Stimulated activated CD4-positive, alpha-beta T cell treated with anti-CD3 and anti-CD28 coated beads, TNF-alpha, amount 100 ng/mL, for 48 hours (primary cell): ENCODE measurements around the gene GNAI2.
"Not testable (repeated sequence)": the region's sequence is repeated elsewhere in the genome, so short reads cannot be mapped to it uniquely, and the experiment has no call there.

Experiments used
- DNase-seq, 3 donors: peaks; one replicate each; pipeline ENCODE4 v3.0.0-alpha.2; 2020; ENCODE audit warnings: low read depth in 3 of 3

GNAI2 gene

GRCh38 chr3:50245251-50245745 lies 9.3 kb downstream of the GNAI2 start:
- DNase-seq: no peak

- DNase-seq: peak; percentile 84 to 96 (median 92)
Measured at GRCh38 chr3:50245831-50246516, 10.0 kb downstream of the GNAI2 start.

DNA sequence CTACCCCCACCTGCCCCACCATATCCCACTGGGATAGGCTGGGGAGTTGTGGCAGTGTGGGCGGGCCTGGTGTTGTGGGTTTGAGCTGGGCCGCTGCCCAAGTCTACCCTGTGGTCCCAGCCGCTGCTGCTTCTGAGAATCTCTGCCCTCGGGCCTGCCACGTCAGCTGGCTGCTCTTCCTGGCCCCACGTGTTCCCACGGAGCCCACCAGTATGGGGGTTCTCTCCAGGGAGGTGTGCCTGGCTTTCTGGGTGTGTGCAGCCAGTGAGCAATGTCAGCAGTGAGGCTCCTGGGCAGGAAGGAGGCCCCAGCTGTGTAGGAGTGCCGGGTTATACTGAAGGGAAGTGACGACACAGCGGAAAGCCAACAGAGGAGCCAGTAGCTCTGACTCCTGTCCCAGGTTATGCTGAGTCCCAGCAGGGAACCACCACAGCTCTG lies 10.5 kb downstream of the GNAI2 start:
- DNase-seq: peak; percentile 74 to 82 (median 82)

- DNase-seq: no peak
Measured at GRCh38 chr3:50248387-50248786, 12.4 kb downstream of the GNAI2 start.

DNA sequence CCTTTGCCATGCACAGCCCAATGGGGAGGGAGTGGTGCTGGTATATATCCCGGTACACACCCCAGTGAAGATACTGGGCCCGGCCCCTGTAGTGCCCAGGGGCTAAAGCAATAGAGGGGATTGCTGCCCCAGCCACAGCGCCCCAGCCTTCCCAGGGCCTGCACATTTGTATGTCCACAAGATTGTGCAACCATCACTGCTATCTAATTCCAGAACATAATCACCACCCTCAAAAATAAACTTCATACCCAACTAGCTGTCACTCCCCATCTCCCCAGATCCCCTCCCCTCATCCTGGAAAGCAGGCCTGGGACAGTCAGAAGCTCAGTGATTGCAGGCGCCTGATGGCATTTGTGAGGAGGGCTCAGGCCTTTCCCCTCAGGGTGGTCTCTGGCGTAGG lies 13.5 kb downstream of the GNAI2 start:
- no peak for DNase-seq

GRCh38 chr3:50250514-50250913 lies 14.5 kb downstream of the GNAI2 start:
- DNase-seq: no peak

DNA sequence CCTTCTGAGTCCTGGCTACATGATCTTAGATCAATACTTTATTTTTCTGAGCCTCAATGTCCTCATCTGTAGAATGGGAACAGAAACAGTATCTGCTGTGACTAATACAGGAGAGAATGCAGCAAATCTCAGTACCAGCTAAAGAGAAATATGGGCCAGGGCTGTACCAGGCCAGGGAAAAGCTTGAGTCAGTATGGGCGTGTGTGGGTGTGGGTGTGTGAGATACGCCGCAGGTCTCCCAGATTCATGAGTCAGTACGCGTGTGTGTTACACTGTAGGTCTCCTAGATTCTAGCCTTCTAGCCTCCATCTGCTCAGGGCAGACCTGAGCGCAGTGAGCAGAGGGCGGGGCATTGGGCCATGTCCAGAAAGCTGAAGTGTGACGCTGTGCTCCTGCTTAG lies 15.2 kb downstream of the GNAI2 start:
- peak; percentile 34 to 65 (median 56) for DNase-seq

GRCh38 chr3:50254577-50255250 lies 18.7 kb downstream of the GNAI2 start:
- no peak for DNase-seq

- no peak for DNase-seq
Measured at GRCh38 chr3:50255251-50255615, 19.2 kb downstream of the GNAI2 start.

GRCh38 chr3:50256978-50257890 lies 21.2 kb downstream of the GNAI2 start:
- no peak for DNase-seq

GRCh38 chr3:50258029-50258680 lies 22.2 kb downstream of the GNAI2 start:
- DNase-seq: no peak

GRCh38 chr3:50258979-50259378 lies 23.0 kb downstream of the GNAI2 start:
- DNase-seq: no peak

DNA sequence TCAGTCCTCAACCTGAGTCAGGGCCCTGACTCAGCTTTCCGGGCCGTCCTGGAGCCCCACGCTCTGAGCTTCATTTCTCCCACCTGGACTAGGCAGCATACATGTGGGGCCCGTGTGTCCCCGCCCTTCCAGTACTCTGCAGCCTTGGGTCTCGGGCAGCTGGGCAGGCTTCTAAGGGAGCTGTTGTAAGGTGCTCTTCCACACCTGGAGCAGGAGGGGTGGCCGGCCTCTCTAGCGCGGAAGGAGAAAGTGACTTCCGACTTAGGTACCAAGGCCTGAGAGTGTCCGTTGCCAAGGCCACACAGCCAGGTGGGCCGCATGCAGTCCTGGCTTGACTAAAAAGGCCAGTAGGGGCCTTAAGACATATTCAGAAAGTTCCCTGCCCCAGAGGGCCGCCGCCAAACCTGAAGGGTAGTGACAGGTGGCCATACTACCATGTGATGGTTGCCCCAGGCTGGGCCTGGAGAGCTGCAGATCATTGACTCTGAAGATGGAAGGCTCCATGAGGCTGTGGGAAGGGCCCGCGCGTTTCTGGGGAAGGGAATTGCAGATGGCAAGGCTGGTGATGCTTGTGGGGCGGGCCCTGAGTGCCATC lies 23.5 kb downstream of the GNAI2 start:
- no peak for DNase-seq

DNA sequence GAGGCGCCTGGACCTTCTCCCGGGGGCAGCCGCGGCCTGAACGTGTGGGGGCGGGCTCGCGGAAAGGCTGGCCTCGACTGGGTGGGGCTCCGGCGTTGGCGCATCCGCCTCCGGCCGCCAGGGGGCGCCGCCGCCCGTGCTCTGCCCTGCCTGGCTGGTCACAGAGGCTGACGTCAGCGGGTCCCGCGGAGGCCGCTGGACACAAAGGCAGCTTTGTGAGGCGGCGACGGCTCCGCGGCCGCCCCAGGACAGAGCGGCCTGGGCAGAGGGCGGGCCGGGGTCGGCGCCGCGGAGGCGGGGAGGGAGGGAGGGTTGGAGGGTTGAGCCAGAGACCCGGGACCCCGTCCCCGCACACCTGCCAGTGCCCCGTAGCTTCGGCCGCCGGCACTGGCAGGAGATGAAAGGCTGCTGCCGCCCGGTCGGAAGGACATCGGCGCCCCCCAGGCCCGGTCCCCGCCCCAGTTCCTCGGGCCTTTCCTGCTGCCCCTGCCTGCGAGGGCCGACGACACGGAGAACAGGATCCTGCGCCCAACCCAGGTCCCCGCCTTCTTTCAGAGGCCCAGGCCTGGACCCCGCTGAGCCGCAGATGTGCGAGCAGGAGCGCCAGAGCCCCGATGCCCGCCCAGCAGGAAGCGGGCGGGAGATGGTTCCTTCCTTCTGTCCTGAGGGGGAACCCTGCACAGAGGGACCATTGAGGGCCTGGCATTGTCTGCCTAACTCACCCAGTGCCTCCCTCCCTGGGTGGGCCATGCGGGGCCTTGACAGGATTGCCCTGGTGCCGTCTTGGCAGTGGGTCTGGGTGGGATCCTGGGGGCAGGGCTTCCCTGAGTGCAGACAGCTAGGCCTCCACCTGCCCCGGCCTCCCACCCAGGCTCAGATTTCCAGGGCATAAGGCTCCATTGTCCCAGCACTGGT lies 24.3 kb downstream of the GNAI2 start:
- DNase-seq: peak; percentile 65 to 79 (median 76)

GRCh38 chr3:50260942-50261441 lies 25.0 kb downstream of the GNAI2 start:
- no peak for DNase-seq

- no peak for DNase-seq
Measured at GRCh38 chr3:50261505-50261904, 25.5 kb downstream of the GNAI2 start.

DNA sequence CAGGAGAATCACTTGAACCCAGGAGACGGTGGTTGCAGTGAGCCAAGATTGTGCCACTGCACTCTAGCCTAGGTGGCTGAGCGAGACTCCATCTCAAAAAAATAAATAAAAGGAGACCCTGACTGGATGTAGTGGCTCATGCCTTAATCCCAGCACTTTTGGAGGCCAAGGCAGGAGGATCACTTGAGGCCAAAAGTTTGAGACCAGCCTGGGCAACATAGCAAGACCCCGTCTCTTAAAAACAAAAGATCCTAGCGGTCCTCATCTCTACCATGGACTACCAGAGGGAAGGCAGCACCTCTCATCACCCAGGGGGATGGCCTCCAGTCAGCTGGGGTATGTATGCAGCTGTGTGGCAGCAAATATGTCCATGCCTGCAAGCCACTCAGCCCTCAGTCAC lies 26.2 kb downstream of the GNAI2 start:
- not testable (repeated sequence) for DNase-seq

DNA sequence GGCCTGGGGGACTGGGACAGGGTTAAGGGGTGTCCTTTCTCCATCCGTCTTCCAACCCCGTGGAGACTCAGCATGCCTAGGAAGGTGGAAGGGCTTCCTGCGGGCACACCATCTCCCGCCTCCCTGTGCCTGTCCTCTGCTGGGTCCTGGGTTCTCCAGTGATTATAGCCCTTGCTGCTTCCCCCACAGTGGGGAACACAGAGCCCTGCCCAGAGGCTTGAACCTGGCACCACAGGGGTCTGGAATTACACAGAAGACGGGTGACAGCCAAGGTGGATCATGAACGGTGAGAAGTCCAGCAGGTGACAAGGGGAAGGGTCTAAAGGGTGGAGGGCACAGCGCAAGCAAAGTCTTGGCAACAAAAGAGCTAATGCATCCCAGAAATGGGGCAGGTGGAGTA lies 26.8 kb downstream of the GNAI2 start:
- DNase-seq: no peak

DNA sequence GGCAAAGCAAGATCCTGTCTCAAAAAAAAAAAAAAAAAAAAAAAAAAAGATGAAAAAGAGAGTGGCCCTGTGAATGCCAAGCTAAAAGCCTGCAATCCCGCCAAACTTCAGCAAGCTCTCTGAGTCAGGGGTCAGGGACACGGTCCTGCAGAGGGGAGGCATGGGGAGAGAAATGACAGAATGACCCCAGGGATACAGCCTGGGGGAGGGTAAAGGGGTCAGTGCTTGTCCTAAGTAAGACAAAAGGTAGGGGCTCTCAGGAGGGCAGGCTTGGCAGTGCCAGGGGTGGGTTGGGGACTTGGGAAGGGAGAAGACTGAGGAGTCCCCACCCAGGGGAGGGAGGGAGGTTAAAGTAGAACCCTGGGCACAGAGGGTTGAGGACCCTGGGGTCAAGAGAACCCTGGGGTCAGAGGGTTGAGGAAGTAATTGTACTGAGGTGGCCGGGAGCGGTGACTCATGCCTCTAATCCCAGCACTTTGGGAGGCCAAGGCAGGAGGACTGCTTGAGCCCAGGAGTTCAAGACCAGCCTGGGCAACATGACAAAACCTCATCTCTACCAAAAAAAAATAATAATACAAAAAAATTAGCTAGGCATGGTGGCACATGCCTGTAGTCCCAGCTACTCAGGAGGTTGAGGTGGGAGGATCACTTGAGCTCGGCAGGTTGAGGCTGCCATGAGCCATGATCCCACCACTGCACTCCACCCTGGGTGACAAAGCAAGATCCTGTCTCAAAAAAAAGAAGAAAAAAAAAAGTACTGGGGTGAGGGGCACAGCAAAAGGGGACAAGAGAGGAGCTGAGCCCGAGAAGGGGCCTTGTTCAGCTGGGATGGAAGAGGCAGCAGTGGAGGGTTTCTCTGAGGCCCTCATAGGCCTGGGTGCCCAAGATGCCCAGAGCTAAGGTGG lies 27.7 kb downstream of the GNAI2 start:
- DNase-seq: no peak
